Measurements from ENCODE around the gene CLEC18C.
"Not testable (repeated sequence)": the region's sequence is repeated elsewhere in the genome, so short reads cannot be mapped to it uniquely, and the experiment has no call there.

DNA sequence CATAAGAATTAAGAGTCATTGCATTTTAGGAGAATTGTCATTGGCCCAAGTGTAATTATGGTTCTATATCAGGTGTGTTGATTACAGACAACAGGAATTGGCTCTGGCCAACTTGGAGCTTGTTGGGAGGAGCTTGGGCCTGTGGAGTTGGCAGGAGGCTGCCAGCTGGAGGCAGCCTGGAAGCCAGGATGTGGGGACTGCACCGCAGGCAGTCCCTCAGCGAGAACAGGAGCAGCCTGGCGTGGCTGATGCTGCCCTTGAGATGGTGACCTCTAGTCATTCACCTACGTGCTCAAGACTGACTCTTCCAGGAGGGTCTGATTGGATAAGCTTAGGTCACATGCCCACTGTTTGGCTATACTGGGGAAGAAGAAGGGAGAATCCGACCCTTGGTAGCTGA lies 45.9 kb upstream of the CLEC18C start:
- TF ChIP-seq, protein P1, sequence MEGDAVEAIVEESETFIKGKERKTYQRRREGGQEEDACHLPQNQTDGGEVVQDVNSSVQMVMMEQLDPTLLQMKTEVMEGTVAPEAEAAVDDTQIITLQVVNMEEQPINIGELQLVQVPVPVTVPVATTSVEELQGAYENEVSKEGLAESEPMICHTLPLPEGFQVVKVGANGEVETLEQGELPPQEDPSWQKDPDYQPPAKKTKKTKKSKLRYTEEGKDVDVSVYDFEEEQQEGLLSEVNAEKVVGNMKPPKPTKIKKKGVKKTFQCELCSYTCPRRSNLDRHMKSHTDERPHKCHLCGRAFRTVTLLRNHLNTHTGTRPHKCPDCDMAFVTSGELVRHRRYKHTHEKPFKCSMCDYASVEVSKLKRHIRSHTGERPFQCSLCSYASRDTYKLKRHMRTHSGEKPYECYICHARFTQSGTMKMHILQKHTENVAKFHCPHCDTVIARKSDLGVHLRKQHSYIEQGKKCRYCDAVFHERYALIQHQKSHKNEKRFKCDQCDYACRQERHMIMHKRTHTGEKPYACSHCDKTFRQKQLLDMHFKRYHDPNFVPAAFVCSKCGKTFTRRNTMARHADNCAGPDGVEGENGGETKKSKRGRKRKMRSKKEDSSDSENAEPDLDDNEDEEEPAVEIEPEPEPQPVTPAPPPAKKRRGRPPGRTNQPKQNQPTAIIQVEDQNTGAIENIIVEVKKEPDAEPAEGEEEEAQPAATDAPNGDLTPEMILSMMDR (IDR thresholded peaks at IDR 0.05): not testable (repeated sequence)
- TF ChIP-seq TEAD4 (CRISPR knock-in tag; IDR thresholded peaks at IDR 0.05); CBFB (CRISPR knock-in tag; IDR thresholded peaks at IDR 0.05; ENCODE audit: low read depth); ZNF232 (CRISPR knock-in tag; IDR thresholded peaks at IDR 0.05); NR2C2 (CRISPR knock-in tag; IDR thresholded peaks at IDR 0.05): not testable (repeated sequence)
- TF ChIP-seq, protein P2, sequence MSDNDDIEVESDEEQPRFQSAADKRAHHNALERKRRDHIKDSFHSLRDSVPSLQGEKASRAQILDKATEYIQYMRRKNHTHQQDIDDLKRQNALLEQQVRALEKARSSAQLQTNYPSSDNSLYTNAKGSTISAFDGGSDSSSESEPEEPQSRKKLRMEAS (CRISPR knock-in tag; IDR thresholded peaks at IDR 0.05): not testable (repeated sequence)
